H1 (cell line): ENCODE measurements around the gene TP53I11. TPM values are rescaled to one million over a fixed set of nuclear protein-coding genes. Genes with fewer than 3 reads are reported as not detected.

Experiments used
- CTCF ChIA-PET: fragments of 300-600 bp; sonication (Branson Sonifier 250); formaldehyde crosslinking; loops from one replicate; lab custom pipeline; 2021; ENCODE audit not compliant: partially characterized antibody; lab: Charles Lee
- POLR2A ChIA-PET: fragments of 300-600 bp; sonication (Branson Sonifier 250); formaldehyde crosslinking; loops from one replicate; lab custom pipeline; 2021; ENCODE audit warnings: inconsistent platforms; ENCODE audit not compliant: partially characterized antibody; lab: Charles Lee
- DNase-seq, 2 experiments: peaks; one replicate each; pipeline versions ENCODE4 v3.0.0 to v3.0.0-alpha.2; 2010 to 2022; ENCODE audit warnings: low spot score in 2 of 2, low read depth in 1 of 2, mixed read lengths in 1 of 2
- FAIRE-seq: peaks from 2 replicates; lab custom pipeline; 2011; peaks lifted over from hg19 to GRCh38; lab: Jason Lieb, UNC
- H2AFZ ChIP-seq: 2 replicates; pipeline ENCODE4 v1.8.1; 2012; ENCODE audit warnings: low read length, inconsistent platforms
- H2AK5ac ChIP-seq: 2 replicates; pipeline ENCODE4 v1.6.1; 2013; ENCODE audit warnings: low read depth, low read length
- H2BK120ac ChIP-seq: replicated peaks from 2 replicates; pipeline ENCODE3; 2013; ENCODE audit warnings: low read depth, low read length, inconsistent platforms
- H2BK12ac ChIP-seq: 2 replicates; pipeline ENCODE4 v1.6.1; 2013; ENCODE audit warnings: low read depth, low read length
- H2BK15ac ChIP-seq: 2 replicates; pipeline ENCODE4 v1.6.1; 2013; ENCODE audit warnings: low read length
- H2BK20ac ChIP-seq: 2 replicates; pipeline ENCODE4 v1.6.1; 2013; ENCODE audit warnings: low read length
- H2BK5ac ChIP-seq: 2 replicates; pipeline ENCODE4 v1.6.1; 2013; ENCODE audit warnings: low read depth, low read length
- H3K14ac ChIP-seq: 2 replicates; pipeline ENCODE4 v1.6.1; 2013; ENCODE audit warnings: inconsistent platforms; ENCODE audit not compliant: insufficient read length
- H3K18ac ChIP-seq: 2 replicates; pipeline ENCODE4 v1.6.1; 2013; ENCODE audit warnings: low read length; ENCODE audit errors: extremely low read depth
- H3K23ac ChIP-seq: 2 replicates; pipeline ENCODE4 v1.6.1; 2013; ENCODE audit warnings: inconsistent platforms; ENCODE audit not compliant: insufficient read length
- H3K23me2 ChIP-seq: 2 replicates; pipeline ENCODE4 v1.6.1; 2013; ENCODE audit warnings: low read depth, low read length
- H3K27ac ChIP-seq: 2 replicates; pipeline ENCODE4 v1.6.1; 2011; ENCODE audit warnings: low read depth, low read length, inconsistent platforms
- H3K27me3 ChIP-seq, 4 experiments: replicated peaks in 1 of 4; 1 replicate in 1 of 4; 2 replicates in 3 of 4; pipeline versions ENCODE4 v1.6.1 to v1.8.1; 2011 to 2013; ENCODE audit warnings: low read length in 3 of 4, mild to moderate bottlenecking in 3 of 4, inconsistent platforms in 2 of 4, mixed read lengths in 2 of 4, moderate library complexity in 1 of 4; ENCODE audit not compliant: control insufficient read depth in 3 of 4, insufficient read depth in 3 of 4; ENCODE audit errors: extremely low read depth in 1 of 4
- H3K36me3 ChIP-seq, 4 experiments: 2 replicates each; pipeline versions ENCODE4 v1.6.1 to v1.8.1; 2011 to 2013; ENCODE audit warnings: mild to moderate bottlenecking in 4 of 4, low read length in 3 of 4, moderate library complexity in 2 of 4, control low read depth in 1 of 4, inconsistent platforms in 1 of 4; ENCODE audit not compliant: insufficient read depth in 4 of 4, control insufficient read depth in 2 of 4
- H3K4ac ChIP-seq: replicated peaks from 2 replicates; pipeline ENCODE3; 2013; ENCODE audit warnings: low read length, low read depth, mixed read lengths, inconsistent platforms; ENCODE audit not compliant: insufficient read length
- H3K4me1 ChIP-seq, 4 experiments: replicated peaks in 1 of 4; 1 replicate in 1 of 4; 2 replicates in 3 of 4; pipeline versions ENCODE4 v1.6.1 to v1.8.1; 2011 to 2013; ENCODE audit warnings: low read length in 3 of 4, inconsistent platforms in 2 of 4, mixed read lengths in 1 of 4; ENCODE audit not compliant: insufficient read depth in 4 of 4, control insufficient read depth in 3 of 4
- H3K4me2 ChIP-seq, 2 experiments: 2 replicates each; pipeline versions ENCODE4 v1.6.1 to v1.8.1; 2011 to 2013; ENCODE audit warnings: low read depth in 2 of 2, low read length in 2 of 2, control low read depth in 1 of 2, inconsistent platforms in 1 of 2, mild to moderate bottlenecking in 1 of 2; ENCODE audit not compliant: insufficient read depth in 1 of 2
- H3K4me3 ChIP-seq, 4 experiments: fragments of 200-600, 300-600 bp in 1 of 4; sonication (generic), shearing (Covaris generic), sonication (Bioruptor Twin) in 1 of 4; 2 replicates each; pipeline versions ENCODE4 v1.5.1 to v1.8.1; 2011 to 2016; ENCODE audit warnings: low read length in 4 of 4, low read depth in 3 of 4, control low read depth in 2 of 4, inconsistent platforms in 2 of 4, mild to moderate bottlenecking in 2 of 4, mixed read lengths in 1 of 4, moderate library complexity in 1 of 4; ENCODE audit not compliant: insufficient read depth in 2 of 4; ENCODE audit errors: extremely low read depth in 1 of 4
- H3K56ac ChIP-seq: replicated peaks from 2 replicates; pipeline ENCODE3; 2013; ENCODE audit warnings: low read depth, mild to moderate bottlenecking, mixed read lengths, low read length, inconsistent platforms; ENCODE audit not compliant: insufficient read length
- H3K79me1 ChIP-seq: 2 replicates; pipeline ENCODE4 v1.6.1; 2013; ENCODE audit warnings: low read depth, low read length, control low read depth
- H3K79me2 ChIP-seq, 2 experiments: 2 replicates each; pipeline versions ENCODE4 v1.6.1 to v1.8.1; 2012 to 2013; ENCODE audit warnings: low read length in 2 of 2, mild to moderate bottlenecking in 2 of 2, inconsistent platforms in 1 of 2; ENCODE audit not compliant: insufficient read depth in 2 of 2, control insufficient read depth in 1 of 2
- H3K9ac ChIP-seq, 4 experiments: replicated peaks in 1 of 4; 1 replicate in 1 of 4; 2 replicates in 3 of 4; pipeline versions ENCODE4 v1.6.1 to v1.8.1; 2011 to 2013; ENCODE audit warnings: low read depth in 3 of 4, low read length in 3 of 4, control low read depth in 2 of 4, mild to moderate bottlenecking in 2 of 4, moderate library complexity in 2 of 4, inconsistent platforms in 1 of 4; ENCODE audit errors: extremely low read depth in 1 of 4
- H3K9me3 ChIP-seq, 2 experiments: 2 replicates each; pipeline versions ENCODE4 v1.6.1 to v1.8.1; 2012 to 2013; ENCODE audit warnings: mild to moderate bottlenecking in 2 of 2, moderate library complexity in 2 of 2, control low read depth in 1 of 2, inconsistent platforms in 1 of 2, low read depth in 1 of 2, low read length in 1 of 2, mixed read lengths in 1 of 2; ENCODE audit not compliant: insufficient read depth in 2 of 2
- H4K20me1 ChIP-seq, 2 experiments: replicated peaks in 1 of 2; 2 replicates each; pipeline versions ENCODE3 to v1.8.1; 2011 to 2013; ENCODE audit warnings: inconsistent platforms in 2 of 2, low read length in 2 of 2, mild to moderate bottlenecking in 1 of 2; ENCODE audit not compliant: insufficient read depth in 2 of 2, control insufficient read depth in 1 of 2
- H4K5ac ChIP-seq: 2 replicates; pipeline ENCODE4 v1.6.1; 2013; ENCODE audit warnings: low read length, low read depth, mixed read lengths, inconsistent platforms; ENCODE audit not compliant: insufficient read length
- H4K8ac ChIP-seq: 2 replicates; pipeline ENCODE4 v1.8.0; 2013; ENCODE audit warnings: mild to moderate bottlenecking, moderate library complexity, low read length, inconsistent platforms; ENCODE audit not compliant: insufficient read depth; ENCODE audit errors: extremely low read depth
- H4K91ac ChIP-seq: replicated peaks from 2 replicates; pipeline ENCODE3; 2013; ENCODE audit warnings: low read length, mixed read lengths, inconsistent platforms; ENCODE audit not compliant: insufficient read length
- CHD1 ChIP-seq: IDR thresholded peaks from 2 replicates; pipeline ENCODE4 v1.6.1; 2012; ENCODE audit warnings: low read depth, low read length, improper control_type of control experiment
- CTBP2 ChIP-seq: IDR thresholded peaks from 2 replicates; pipeline ENCODE4 v1.7.0; 2011; ENCODE audit warnings: borderline replicate concordance, mild to moderate bottlenecking, moderate library complexity, mixed read lengths, low read length; ENCODE audit not compliant: insufficient read depth, insufficient read length
- SIN3A ChIP-seq, 2 experiments: IDR thresholded peaks in 1 of 2; conservative IDR thresholded peaks in 1 of 2; 2 replicates each; pipeline ENCODE4 v1.6.1; 2011 to 2012; ENCODE audit warnings: low read length in 2 of 2, improper control_type of control experiment in 1 of 2, low read depth in 1 of 2, mild to moderate bottlenecking in 1 of 2
- SP1 ChIP-seq: IDR thresholded peaks from 2 replicates; pipeline ENCODE4 v1.6.1; 2011; ENCODE audit warnings: low read depth, low read length
- WGBS, 2 experiments: shearing (Covaris generic) in 1 of 2; methylation state at CpG; one replicate each; pipeline versions ENCODE4 v1.1.6 to v1.1.7; 2013 to 2015; ENCODE audit warnings: low lambda C conversion rate in 2 of 2, mixed read lengths in 2 of 2, inconsistent platforms in 1 of 2, low coverage in 1 of 2, missing lambda C conversion rate in 1 of 2; ENCODE audit not compliant: insufficient replicate concordance in 2 of 2, insufficient coverage in 1 of 2, insufficient read length in 1 of 2; ENCODE audit errors: extremely low coverage in 1 of 2, missing lambda C conversion rate in 1 of 2; 5-methylcytosine and 5-hydroxymethylcytosine counted together
- polyA plus RNA-seq, 7 experiments: library from polyadenylated mRNA; depleted of rRNA in 3 of 7; stranded (reverse) in 5 of 7; unstranded in 2 of 7; fragments of >200 nt in 5 of 7; fragments of 200-250 nt in 2 of 7; gene quantifications; 1 replicate in 5 of 7; 2 replicates in 1 of 7; 4 replicates in 1 of 7; pipeline versions ENCODE4 v1.2.1 to v1.2.3, GENCODE V29; 2011 to 2013; ENCODE audit warnings: missing spikeins in 2 of 7, mixed read lengths in 2 of 7
- total RNA-seq: library from RNA; stranded (reverse); fragmentation: NEBNext Ultra II Directional; extraction: Animal tissue kit (Norgen Biotek cat#: 25700); gene quantifications from 2 replicates; pipeline ENCODE4 v1.2.1, GENCODE V29; 2021

Gene TP53I11
- total and polyA plus RNA-seq, 2 of the 8 experiments (the other 6 are each of a cell fraction or from before 2014, with no cell fraction given) = 34.0 to 46.3 TPM

DNA sequence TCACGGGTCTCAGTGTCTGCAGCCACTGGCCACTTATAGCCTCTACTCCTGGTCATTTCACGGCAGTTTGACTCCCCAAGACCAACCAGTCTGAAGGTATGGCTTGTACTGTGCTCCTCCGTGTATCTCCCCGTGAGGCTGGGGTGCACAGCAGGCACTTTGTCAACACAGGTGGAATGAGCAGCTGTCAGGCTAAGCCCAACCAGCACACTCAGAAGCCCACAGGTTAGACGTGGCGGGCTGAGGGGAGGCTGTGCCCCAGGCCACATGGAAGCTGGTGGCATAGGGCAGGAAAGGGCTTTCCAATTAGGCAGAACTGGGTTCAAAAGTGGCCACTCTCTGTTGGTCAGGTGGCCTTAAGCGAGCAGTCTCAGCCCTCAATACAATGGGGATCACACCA, 7.0 kb downstream of the TP53I11 start:
- Histone ChIP-seq H4K20me1 (peaks cover 0 to 12% of the 10 kb centered on the region in 2 experiments), H3K4me2 (peak overlapping the region; percentile 50 to 54), H3K56ac (no peak overlapping the region), H3K4me1 (peaks cover 7 to 51% (median 39%) of the 10 kb centered on the region in 4 experiments), H2BK5ac (peak overlapping the region; percentile 92; the same call in 1 of the 2 replicates), H3K23ac (no peak overlapping the region), H2BK120ac (peak overlapping the region; percentile 44), H2AK5ac (peak overlapping the region; percentile 1; the same call in 1 of the 2 replicates), H3K4ac (peak overlapping the region; percentile 51), H4K5ac (peak overlapping the region; percentile 40), H3K14ac (no peak overlapping the region), H3K23me2 (peaks cover 6% of the 10 kb centered on the region; the same call in 1 of the 2 replicates), H3K27me3 (no peaks in the 10 kb centered on the region), H2AFZ (no peak overlapping the region), H4K91ac (peak overlapping the region; percentile 70), H2BK12ac (peak overlapping the region; percentile 64; the same call in 1 of the 2 replicates), H4K8ac (no peak overlapping the region), H3K79me1 (peaks cover 23% of the 10 kb centered on the region), H3K18ac (peak overlapping the region; percentile 71), H2BK20ac (peak overlapping the region; percentile 95), H3K36me3 (peaks cover 0 to 13% (median 2%) of the 10 kb centered on the region in 4 experiments; a peak in 4 of 8 replicates), H3K9me3 (no peaks in the 10 kb centered on the region), H3K4me3 (peak overlapping the region in 2 of 4 experiments; percentile 1 to 27; a peak in 2 of 8 replicates), H3K9ac (no peak overlapping the region; a peak in 1 of 7 replicates), H2BK15ac (peak overlapping the region; percentile 97), H3K79me2 (peaks cover 5 to 33% of the 10 kb centered on the region in 2 experiments), H3K27ac (0 out of 2 replicates have a peak overlapping the region, but pooled peaks have one; percentile 9)
- CTCF ChIA-PET = interaction anchor here (0.6 to 24.5 kb wide), 8 partner anchors 9 to 240 kb away, joined by 3 to 1347 read pairs (median 28); no protein-coding TSS in a partner anchor
- FAIRE-seq (no peak), DNase-seq (no peak)
- WGBS, 2 experiments = 53% methylated on average over 7 of the region's 7 CpGs; no CpG with 5 or more reads in 1 of the 2 experiments
- POLR2A ChIA-PET = interaction anchor here (0.6 to 2.4 kb wide), 10 partner anchors 9 to 110 kb away, joined by 3 to 8 read pairs (median 4); no protein-coding TSS in a partner anchor
- TF ChIP-seq CTBP2 = no peak
- no peak for TF ChIP-seq CHD1
- TF ChIP-seq SP1 = no peak
- peak in 1 of 2 experiments; percentile 55; a peak in 1 of 4 replicates for TF ChIP-seq SIN3A (conservative IDR thresholded peaks at IDR 0.05 in 1 of 2, IDR thresholded peaks at IDR 0.05 in 1 of 2; ENCODE audit: low read depth in 1 of 2, low read length in 2 of 2)
